Ascending aorta (tissue), 2 donors: ENCODE results near the gene ECHS1. TPM values are rescaled to one million over a fixed set of nuclear protein-coding genes. Genes with fewer than 3 reads are reported as not detected.

Source experiments
- DNase-seq, 2 donors: peaks; one replicate each; pipeline ENCODE4 v3.0.0-alpha.2; 2019; ENCODE audit warnings: low spot score in 2 of 2
- H3K27ac ChIP-seq, 2 donors: fragments of 200-600 bp; sonication (generic); one replicate each; pipeline ENCODE4 v1.5.1; 2016 to 2017; ENCODE audit warnings: mild to moderate bottlenecking in 1 of 2
- H3K27me3 ChIP-seq: fragments of 200-600 bp; sonication (generic); one replicate; pipeline ENCODE4 v1.5.1; 2017
- H3K36me3 ChIP-seq, 2 donors: fragments of 200-600 bp; sonication (generic); one replicate each; pipeline ENCODE4 v1.5.1; 2016
- H3K4me1 ChIP-seq, 2 donors: fragments of 200-600 bp; sonication (generic); one replicate each; pipeline ENCODE4 v1.5.1; 2016 to 2017; ENCODE audit warnings: mild to moderate bottlenecking in 1 of 2
- H3K4me3 ChIP-seq, 2 donors: fragments of 200-600 bp; sonication (generic); one replicate each; pipeline ENCODE4 v1.5.1; 2016 to 2017; ENCODE audit warnings: mild to moderate bottlenecking in 1 of 2
- H3K9me3 ChIP-seq, 2 donors: fragments of 200-600 bp; sonication (generic); one replicate each; pipeline ENCODE4 v1.5.1; 2016
- intact Hi-C: fragments of 100-400 bp; cut with DNase I; formaldehyde crosslinking; loops from one replicate; pipeline ENCODE4 v1.15.1; 2023
- total RNA-seq: library from RNA; depleted of rRNA; stranded (reverse); fragments of >200 nt; gene quantifications from one replicate; pipeline ENCODE4 v1.1.0, GENCODE V29; 2016
- TF ChIP-seq, protein P1 (sequence below), 3 experiments: fragments of 200-600 bp in 2 of 3; fragments of 450-650 bp in 1 of 3; sonication (generic) in 2 of 3; IDR thresholded peaks; one replicate each; pipeline ENCODE4 v1.5.1; 2016 to 2019; ENCODE audit warnings: antibody characterized with exemption in 3 of 3, mild to moderate bottlenecking in 1 of 3, moderate library complexity in 1 of 3

ECHS1 gene
- total RNA-seq, 1 donor from 2014 or later, result 68.0 TPM

- H3K9me3 ChIP-seq, result no peaks in the 10 kb centered on the region
- H3K4me3 ChIP-seq, result peak within 1 kb of the TSS; percentile 72 to 81
- H3K36me3 ChIP-seq, result peaks cover 2 to 6% of the 10 kb centered on the region in 2 donors
- no peaks in the 10 kb centered on the region for H3K27me3 ChIP-seq
- H3K27ac ChIP-seq, result peak within 1 kb of the TSS; percentile 46
- peaks cover 6 to 12% of the 10 kb centered on the region in 2 donors for H3K4me1 ChIP-seq
- TF ChIP-seq, protein P1, sequence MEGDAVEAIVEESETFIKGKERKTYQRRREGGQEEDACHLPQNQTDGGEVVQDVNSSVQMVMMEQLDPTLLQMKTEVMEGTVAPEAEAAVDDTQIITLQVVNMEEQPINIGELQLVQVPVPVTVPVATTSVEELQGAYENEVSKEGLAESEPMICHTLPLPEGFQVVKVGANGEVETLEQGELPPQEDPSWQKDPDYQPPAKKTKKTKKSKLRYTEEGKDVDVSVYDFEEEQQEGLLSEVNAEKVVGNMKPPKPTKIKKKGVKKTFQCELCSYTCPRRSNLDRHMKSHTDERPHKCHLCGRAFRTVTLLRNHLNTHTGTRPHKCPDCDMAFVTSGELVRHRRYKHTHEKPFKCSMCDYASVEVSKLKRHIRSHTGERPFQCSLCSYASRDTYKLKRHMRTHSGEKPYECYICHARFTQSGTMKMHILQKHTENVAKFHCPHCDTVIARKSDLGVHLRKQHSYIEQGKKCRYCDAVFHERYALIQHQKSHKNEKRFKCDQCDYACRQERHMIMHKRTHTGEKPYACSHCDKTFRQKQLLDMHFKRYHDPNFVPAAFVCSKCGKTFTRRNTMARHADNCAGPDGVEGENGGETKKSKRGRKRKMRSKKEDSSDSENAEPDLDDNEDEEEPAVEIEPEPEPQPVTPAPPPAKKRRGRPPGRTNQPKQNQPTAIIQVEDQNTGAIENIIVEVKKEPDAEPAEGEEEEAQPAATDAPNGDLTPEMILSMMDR (IDR thresholded peaks at IDR 0.05), result no peak
- intact Hi-C loops, result loop anchor here (1.0 kb wide), 1 partner anchor 16 kb away; the partner anchor contains the start of gene ECHS1
- DNase-seq, result peak in 1 of 2 donors; percentile 79
Measured at GRCh38 chr10:133357285-133358161, 15.6 kb downstream of the ECHS1 start, which contains the start of gene FUOM. FUOM (minus strand) TSS chr10:133358019; CDS start chr10:133358007, 12 bp downstream.

DNA sequence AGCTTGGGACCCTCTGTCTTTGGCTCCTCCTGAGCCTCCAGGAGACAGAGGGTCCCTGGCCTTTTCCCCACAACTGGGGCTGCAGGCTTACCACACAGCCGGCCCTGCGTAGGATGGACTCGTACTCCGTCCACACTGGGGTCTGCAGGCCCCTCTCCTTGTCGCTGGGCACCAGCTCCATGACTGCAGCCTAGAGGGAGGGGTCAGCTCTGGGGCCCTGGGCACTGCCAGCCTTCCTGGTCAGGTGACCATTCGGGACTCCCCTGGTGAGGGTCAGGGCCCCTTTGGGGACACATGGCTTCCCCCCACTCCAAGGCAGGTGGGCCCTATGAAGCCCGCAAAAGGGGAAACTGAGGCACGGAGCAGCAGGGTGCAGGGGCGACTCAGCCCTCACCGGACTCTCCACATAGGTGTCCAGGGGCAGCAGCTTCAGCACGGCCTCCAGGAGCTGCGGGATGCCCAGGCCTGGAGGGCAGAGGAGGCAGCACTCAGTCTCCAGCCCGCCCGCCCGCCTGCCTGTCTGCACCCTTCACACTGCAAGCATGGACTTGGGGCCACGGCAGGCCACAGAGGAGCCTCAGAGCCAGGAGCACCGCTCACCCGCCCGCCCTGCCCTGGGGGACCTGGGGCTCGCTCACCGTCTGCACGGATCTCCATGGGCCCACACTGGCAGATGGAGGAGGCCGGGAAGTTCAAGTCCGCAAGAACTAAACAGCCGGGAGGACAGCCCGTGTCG is 16.4 kb downstream of the ECHS1 start:
- Histone ChIP-seq H3K9me3 (no peaks in the 10 kb centered on the region), H3K4me1 (peaks cover 6 to 12% of the 10 kb centered on the region in 2 donors), H3K36me3 (no peaks in the 10 kb centered on the region), H3K27me3 (no peaks in the 10 kb centered on the region), H3K27ac (no peak overlapping the region), H3K4me3 (peak overlapping the region; percentile 72 to 81)
- no peak for DNase-seq
- intact Hi-C loops, result no loop called here
- TF ChIP-seq, protein P1 (IDR thresholded peaks at IDR 0.05), result no peak

- no peak for DNase-seq
- Histone ChIP-seq H3K9me3 (no peaks in the 10 kb centered on the region), H3K4me1 (peaks cover 6 to 12% of the 10 kb centered on the region in 2 donors), H3K27ac (no peak overlapping the region), H3K4me3 (no peak overlapping the region), H3K36me3 (no peaks in the 10 kb centered on the region), H3K27me3 (no peaks in the 10 kb centered on the region)
- intact Hi-C loops, result no loop called here
- TF ChIP-seq, protein P1 (IDR thresholded peaks at IDR 0.05), result no peak
Measured at GRCh38 chr10:133355991-133356390, 17.2 kb downstream of the ECHS1 start.

DNA sequence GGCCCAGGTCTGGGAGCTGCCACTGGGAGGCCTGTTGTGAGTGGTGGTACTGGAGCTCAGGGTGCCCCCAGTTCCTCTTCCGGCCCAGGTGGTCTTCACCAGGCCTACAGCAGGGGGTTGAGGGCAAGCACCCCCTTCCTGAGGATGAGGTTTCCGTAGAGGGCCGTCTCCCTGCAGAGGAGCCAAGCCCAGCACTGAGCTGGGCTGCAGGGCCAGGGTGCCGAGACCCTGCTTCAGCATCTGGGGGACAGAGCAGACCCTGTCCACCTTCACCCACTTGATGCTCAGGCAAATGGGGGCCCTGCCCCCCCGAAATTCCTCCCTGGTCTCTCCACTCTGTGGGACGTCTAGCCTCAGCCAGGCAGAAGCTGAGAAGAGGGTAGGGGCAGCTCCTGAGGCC is 17.9 kb downstream of the ECHS1 start:
- intact Hi-C loops, result no loop called here

GRCh38 chr10:133354672-133355240 is 18.4 kb downstream of the ECHS1 start:
- Histone ChIP-seq H3K27me3 (no peaks in the 10 kb centered on the region), H3K4me1 (peaks cover 6 to 12% of the 10 kb centered on the region in 2 donors), H3K4me3 (no peak overlapping the region), H3K9me3 (no peaks in the 10 kb centered on the region), H3K27ac (no peak overlapping the region), H3K36me3 (no peaks in the 10 kb centered on the region)
- TF ChIP-seq, protein P1 (IDR thresholded peaks at IDR 0.05), result no peak
- intact Hi-C loops, result no loop called here
- DNase-seq, result no peak

More for the DNA sequence above, 17.9 kb downstream of the ECHS1 start:
- DNase-seq, result no peak
- H3K4me3 ChIP-seq, result no peak overlapping the region
- TF ChIP-seq, protein P1 (IDR thresholded peaks at IDR 0.05), result no peak
- H3K4me1 ChIP-seq, result peaks cover 6 to 12% of the 10 kb centered on the region in 2 donors
- H3K36me3 ChIP-seq, result no peaks in the 10 kb centered on the region
- no peak overlapping the region for H3K27ac ChIP-seq
- H3K27me3 ChIP-seq, result no peaks in the 10 kb centered on the region
- H3K9me3 ChIP-seq, result no peaks in the 10 kb centered on the region
